CD14-positive monocyte (primary cell): ENCODE data around the gene HYOU1. TPM values are rescaled to one million over a fixed set of nuclear protein-coding genes. Genes with fewer than 3 reads are reported as not detected.
"Not testable (repeated sequence)": the region's sequence is repeated elsewhere in the genome, so short reads cannot be mapped to it uniquely, and the experiment has no call there.

ENCODE experiments used
- DNase-seq, 3 donors: peaks; one replicate each; pipeline ENCODE4 v3.0.0-alpha.2; 2011 to 2022
- H2AFZ ChIP-seq: 2 replicates; pipeline ENCODE4 v1.6.0; 2012; ENCODE audit warnings: mild to moderate bottlenecking, low read depth, low read length, inconsistent platforms; ENCODE audit not compliant: insufficient read depth, poor library complexity, severe bottlenecking
- H3K27ac ChIP-seq, 2 donors: 1 replicate in 1 of 2; 2 replicates in 1 of 2; pipeline ENCODE4 v1.5.1; 2012 to 2013; ENCODE audit warnings: low read length in 2 of 2, control low read depth in 1 of 2, inconsistent platforms in 1 of 2, low read depth in 1 of 2, mild to moderate bottlenecking in 1 of 2
- H3K27me3 ChIP-seq, 2 donors: one replicate each; pipeline versions ENCODE4 v1.6.0 to v1.6.1; 2011 to 2013; ENCODE audit warnings: low read length in 2 of 2; ENCODE audit not compliant: control insufficient read depth in 2 of 2, insufficient read depth in 2 of 2
- H3K36me3 ChIP-seq, 2 donors: replicated peaks in 1 of 2; 1 replicate in 1 of 2; 2 replicates in 1 of 2; pipeline versions ENCODE4 v1.5.1 to v1.6.1; 2012 to 2013; ENCODE audit warnings: low read length in 2 of 2, control low read depth in 1 of 2, inconsistent platforms in 1 of 2, mild to moderate bottlenecking in 1 of 2; ENCODE audit not compliant: insufficient read depth in 2 of 2, control insufficient read depth in 1 of 2
- H3K4me1 ChIP-seq, 2 donors: 1 replicate in 1 of 2; 2 replicates in 1 of 2; pipeline versions ENCODE4 v1.5.1 to v1.6.1; 2012 to 2013; ENCODE audit warnings: low read length in 2 of 2, control low read depth in 1 of 2, inconsistent platforms in 1 of 2, mild to moderate bottlenecking in 1 of 2, moderate library complexity in 1 of 2; ENCODE audit not compliant: insufficient read depth in 2 of 2, control insufficient read depth in 1 of 2
- H3K4me2 ChIP-seq: replicated peaks from 2 replicates; pipeline ENCODE3; 2012; ENCODE audit warnings: low read length, moderate library complexity, mild to moderate bottlenecking; ENCODE audit not compliant: poor library complexity, severe bottlenecking; ENCODE audit errors: extremely low read depth
- H3K4me3 ChIP-seq, 3 experiments: fragments of 200-600 bp in 1 of 3; sonication (generic) in 1 of 3; replicated peaks in 1 of 3; 1 replicate in 2 of 3; 2 replicates in 1 of 3; pipeline ENCODE4 v1.5.1; 2011 to 2013; ENCODE audit warnings: low read length in 3 of 3, mild to moderate bottlenecking in 3 of 3, control low read depth in 2 of 3, low read depth in 2 of 3, inconsistent platforms in 1 of 3, moderate library complexity in 1 of 3
- H3K79me2 ChIP-seq: 2 replicates; pipeline ENCODE4 v1.6.0; 2012; ENCODE audit warnings: mild to moderate bottlenecking, control low read depth, inconsistent platforms, low read length, moderate library complexity; ENCODE audit not compliant: insufficient read depth
- H3K9ac ChIP-seq: 2 replicates; pipeline ENCODE4 v1.6.0; 2017; ENCODE audit warnings: low read length, mild to moderate bottlenecking; ENCODE audit not compliant: insufficient read depth, poor library complexity, severe bottlenecking
- H3K9me3 ChIP-seq, 2 donors: replicated peaks in 1 of 2; 1 replicate in 1 of 2; 2 replicates in 1 of 2; pipeline versions ENCODE4 v1.5.1 to v1.6.1; 2012 to 2013; ENCODE audit warnings: low read length in 2 of 2, control low read depth in 1 of 2; ENCODE audit not compliant: control insufficient read depth in 1 of 2, insufficient read depth in 1 of 2
- H4K20me1 ChIP-seq: 2 replicates; pipeline ENCODE4 v1.6.0; 2012; ENCODE audit warnings: mild to moderate bottlenecking, low read length, control low read depth, moderate library complexity; ENCODE audit not compliant: insufficient read depth
- H3K27ac Mint-ChIP-seq, 7 donors: one replicate each; pipeline ENCODE4 v1.8.0; 2020; ENCODE audit warnings: mild to moderate bottlenecking in 7 of 7, mixed read lengths in 7 of 7, moderate library complexity in 6 of 7, inconsistent platforms in 2 of 7
- H3K27me3 Mint-ChIP-seq, 3 donors: one replicate each; pipeline ENCODE4 v1.8.0; 2021 to 2022; ENCODE audit warnings: low read depth in 3 of 3, mild to moderate bottlenecking in 3 of 3, mixed read lengths in 3 of 3, moderate library complexity in 3 of 3, inconsistent platforms in 1 of 3
- H3K36me3 Mint-ChIP-seq, 2 donors: one replicate each; pipeline ENCODE4 v1.8.0; 2020; ENCODE audit warnings: mixed read lengths in 2 of 2, inconsistent platforms in 1 of 2, mild to moderate bottlenecking in 1 of 2
- H3K4me1 Mint-ChIP-seq: one replicate; pipeline ENCODE4 v1.8.0; 2020; ENCODE audit warnings: mild to moderate bottlenecking, mixed read lengths
- H3K4me3 Mint-ChIP-seq, 2 donors: one replicate each; pipeline ENCODE4 v1.8.0; 2020; ENCODE audit warnings: mild to moderate bottlenecking in 2 of 2, mixed read lengths in 2 of 2, moderate library complexity in 1 of 2
- H3K9me3 Mint-ChIP-seq, 7 donors: one replicate each; pipeline ENCODE4 v1.8.0; 2020 to 2022; ENCODE audit warnings: mixed read lengths in 7 of 7, mild to moderate bottlenecking in 6 of 7, moderate library complexity in 6 of 7, inconsistent platforms in 2 of 7
- CTCF ChIP-seq: fragments of 200-600 bp; IDR thresholded peaks from one replicate; pipeline ENCODE4 v1.8.0; 2022; ENCODE audit warnings: antibody characterized with exemption, mild to moderate bottlenecking
- WGBS: methylation state at CpG from one replicate; pipeline ENCODE4 v1.1.5; 2013; ENCODE audit warnings: missing lambda C conversion rate; ENCODE audit not compliant: insufficient coverage; 5-methylcytosine and 5-hydroxymethylcytosine counted together
- intact Hi-C, 2 donors: fragments of 100-400 bp; cut with micrococcal nuclease; formaldehyde crosslinking; loops; one replicate each; pipeline versions ENCODE4 v1.15.0 to v1.15.1; 2023
- polyA minus RNA-seq: library from RNA; depleted of rRNA, polyadenylated mRNA; stranded (reverse); fragments of >200 nt; gene quantifications from 2 replicates; pipeline ENCODE4 v1.2.3, GENCODE V29; 2012
- polyA plus RNA-seq, 3 donors: library from polyadenylated mRNA; depleted of rRNA in 1 of 3; unstranded in 2 of 3; stranded (reverse) in 1 of 3; fragments of 300-500 nt in 2 of 3; fragments of >200 nt in 1 of 3; fragmentation: Illumina TruSeq in 2 of 3; gene quantifications; 1 replicate in 2 of 3; 2 replicates in 1 of 3; pipeline ENCODE4 v1.2.3, GENCODE V29; 2012 to 2021
- total RNA-seq, 12 experiments: library from RNA in 1 of 12; stranded (reverse) in 1 of 12; fragments of 120-200 nt in 1 of 12; gene quantifications; one replicate each; pipeline ENCODE4 v1.2.4 and lab custom pipeline; 2013 to 2026; ENCODE audit warnings: mixed read lengths in 6 of 12, inconsistent platforms in 1 of 12

HYOU1 gene
- total RNA-seq (2013): 34.1 TPM
- 10 to 100 TPM in 1 of 3 donors, 1 to 10 TPM in 2; 8.4 to 34.9 (median 8.6) TPM for polyA plus RNA-seq
- 39.2 and 58.3 TPM in 2 replicates for polyA minus RNA-seq
- 38.6 to 101 (median 64.7) reads per million in 11 experiments for total RNA-seq (lab: John Stamatoyannopoulos, UW)

GRCh38 chr11:119057000-119057769 lies at the start of gene HYOU1:
Gene HYOU1 (minus strand): TSS chr11:119057205. CDS start chr11:119056160, 1,045 bp downstream.
- peak within 1 kb of the TSS; percentile 98 for H3K9ac ChIP-seq
- no peaks in the 10 kb centered on the region for H4K20me1 ChIP-seq
- Mint-ChIP-seq H3K4me1 (peaks cover 21% of the 10 kb centered on the region), H3K27me3 (peaks cover 0 to 1% (median 0%) of the 10 kb centered on the region in 3 donors), H3K4me3 (peak within 1 kb of the TSS; percentile 93 to 94), H3K9me3 (no peaks in the 10 kb centered on the region), H3K36me3 (peaks cover 34 to 49% of the 10 kb centered on the region in 2 donors), H3K27ac (peak within 1 kb of the TSS; percentile 89 to 96 (median 96))
- no peak for TF ChIP-seq CTCF
- peaks cover 17 to 22% of the 10 kb centered on the region in 2 donors for H3K4me1 ChIP-seq
- H3K4me2 ChIP-seq: peak within 1 kb of the TSS; percentile 88
- H3K27me3 ChIP-seq: no peaks in the 10 kb centered on the region
- peak; percentile 96 to 97 (median 97) for DNase-seq
- H3K79me2 ChIP-seq: peaks cover 23% of the 10 kb centered on the region
- peak within 1 kb of the TSS; percentile 90 for H2AFZ ChIP-seq
- H3K4me3 ChIP-seq: peak within 1 kb of the TSS; percentile 71 to 91 (median 88)
- H3K9me3 ChIP-seq: no peaks in the 10 kb centered on the region
- intact Hi-C loops: loop anchor here in 1 of 2 donors (2.0 kb wide), 2 partner anchors 26 to 38 kb away; partner anchors contain the start of gene SLC37A4
- peaks cover 27 to 38% of the 10 kb centered on the region in 2 donors for H3K36me3 ChIP-seq
- H3K27ac ChIP-seq: peak within 1 kb of the TSS; percentile 69 to 94
- WGBS: under 1% methylated on average over 79 of the region's 79 CpGs

GRCh38 chr11:119103793-119104192 lies 46.8 kb upstream of the HYOU1 start:
- Mint-ChIP-seq H3K4me1 (peaks cover 62% of the 10 kb centered on the region), H3K36me3 (peaks cover 3 to 5% of the 10 kb centered on the region in 2 donors), H3K9me3 (peaks cover 0 to 2% (median 0%) of the 10 kb centered on the region in 7 donors), H3K27ac (peak overlapping the region in 3 of 7 donors; percentile 24 to 54 (median 45)), H3K4me3 (no peak overlapping the region), H3K27me3 (no peaks in the 10 kb centered on the region)
- peaks cover 25% of the 10 kb centered on the region for H4K20me1 ChIP-seq
- DNase-seq: no peak
- H3K79me2 ChIP-seq: peaks cover 57% of the 10 kb centered on the region
- no peaks in the 10 kb centered on the region for H3K9me3 ChIP-seq
- WGBS: 100% methylated on average over 1 of the region's 4 CpGs
- TF ChIP-seq CTCF: no peak
- no peak overlapping the region for H3K9ac ChIP-seq
- H3K27ac ChIP-seq: no peak overlapping the region
- no peaks in the 10 kb centered on the region for H3K27me3 ChIP-seq
- H3K4me1 ChIP-seq: peaks cover 51 to 69% of the 10 kb centered on the region in 2 donors
- no peak overlapping the region for H3K4me2 ChIP-seq
- H2AFZ ChIP-seq: no peak overlapping the region
- intact Hi-C loops: loop anchor here (5.0 kb wide), 2 partner anchors 36 to 86 kb away; partner anchors contain the start of genes VPS11 (in 2 of the 2), RPS25 (in 1 of the 2) and TRAPPC4 (in 1 of the 2)
- H3K4me3 ChIP-seq: no peak overlapping the region
- H3K36me3 ChIP-seq: peaks cover 0 to 3% of the 10 kb centered on the region in 2 donors

- not testable (repeated sequence) for H3K9ac ChIP-seq, H3K27me3 Mint-ChIP-seq, H3K4me2 ChIP-seq, H3K36me3 ChIP-seq, H3K27me3 ChIP-seq, H2AFZ ChIP-seq, DNase-seq, H3K9me3 Mint-ChIP-seq, H3K9me3 ChIP-seq
- Mint-ChIP-seq H3K4me3 (peak overlapping the region in 1 of 2 donors; percentile 90), H3K4me1 (peaks cover 56% of the 10 kb centered on the region), H3K27ac (peak overlapping the region in 5 of 7 donors; percentile 45 to 99 (median 96)), H3K36me3 (peaks cover 8 to 10% of the 10 kb centered on the region in 2 donors)
- H3K27ac ChIP-seq: peak overlapping the region in 1 of 2 donors; percentile 76
- peaks cover 51% of the 10 kb centered on the region for H3K79me2 ChIP-seq
- H3K4me3 ChIP-seq: peak overlapping the region in 1 of 3 experiments; percentile 91
- H4K20me1 ChIP-seq: peaks cover 19% of the 10 kb centered on the region
- H3K4me1 ChIP-seq: peaks cover 45 to 64% of the 10 kb centered on the region in 2 donors
- WGBS: 95% methylated on average over 10 of the region's 18 CpGs
- intact Hi-C loops: loop anchor here (5.0 kb wide), 2 partner anchors 36 to 86 kb away; partner anchors contain the start of genes VPS11 (in 2 of the 2), RPS25 (in 1 of the 2) and TRAPPC4 (in 1 of the 2)
Measured at GRCh38 chr11:119103161-119103664, 46.2 kb upstream of the HYOU1 start.
